Measurements from ENCODE around the gene ZNF536. TPM values are rescaled to one million over a fixed set of nuclear protein-coding genes. Genes with fewer than 3 reads are reported as not detected.

ZNF536 gene
- total RNA-seq, 1 donor from 2014 or later = not detected

- Histone ChIP-seq H3K36me3 (ENCODE audit: control insufficient read depth, insufficient read depth, low read length) (no peaks in the 10 kb centered on the region), H3K4me3 (ENCODE audit: low read depth, low read length) (no peak overlapping the region), H3K27me3 (ENCODE audit: control insufficient read depth, insufficient read depth, low read length) (no peaks in the 10 kb centered on the region)
- FAIRE-seq (no peak), DNase-seq (ENCODE audit: low read depth) (no peak)
- TF ChIP-seq CTCF (IDR thresholded peaks at IDR 0.05; ENCODE audit: insufficient read depth, low read length, severe bottlenecking) = no peak
These were observed 232.5 kb downstream of the ZNF536 start for GRCh38 chr19:30604657-30605056.

GRCh38 chr19:30605333-30605732 lies 233.1 kb downstream of the ZNF536 start:
- FAIRE-seq (no peak), DNase-seq (ENCODE audit: low read depth) (no peak)
- Histone ChIP-seq H3K36me3 (ENCODE audit: control insufficient read depth, insufficient read depth, low read length) (no peaks in the 10 kb centered on the region), H3K4me3 (ENCODE audit: low read depth, low read length) (no peak overlapping the region), H3K27me3 (ENCODE audit: control insufficient read depth, insufficient read depth, low read length) (no peaks in the 10 kb centered on the region)
- TF ChIP-seq CTCF (IDR thresholded peaks at IDR 0.05; ENCODE audit: insufficient read depth, low read length, severe bottlenecking) = no peak

GRCh38 chr19:30606114-30607050 lies 234.2 kb downstream of the ZNF536 start:
- peak; percentile 43 for FAIRE-seq
- Histone ChIP-seq H3K36me3 (ENCODE audit: control insufficient read depth, insufficient read depth, low read length) (no peaks in the 10 kb centered on the region), H3K27me3 (ENCODE audit: control insufficient read depth, insufficient read depth, low read length) (no peaks in the 10 kb centered on the region), H3K4me3 (ENCODE audit: low read depth, low read length) (no peak overlapping the region)
- TF ChIP-seq CTCF (IDR thresholded peaks at IDR 0.05; ENCODE audit: insufficient read depth, low read length, severe bottlenecking) = no peak
- no peak for DNase-seq (ENCODE audit: low read depth)

All from bronchial epithelial cell (primary cell).